Progenitor cell of endocrine pancreas (in vitro differentiated cells): ENCODE measurements around the gene CABLES2. TPM values are rescaled to one million over a fixed set of nuclear protein-coding genes. Genes with fewer than 3 reads are reported as not detected.
"Not testable (repeated sequence)": the region's sequence is repeated elsewhere in the genome, so short reads cannot be mapped to it uniquely, and the experiment has no call there.

Experiments used
- DNase-seq: peaks from one replicate; pipeline ENCODE4 v3.0.0; 2021; ENCODE audit warnings: low spot score; ENCODE audit not compliant: unreplicated experiment
- H3K27ac Mint-ChIP-seq: 2 replicates; pipeline ENCODE4 v1.8.0; 2021; ENCODE audit warnings: mild to moderate bottlenecking, moderate library complexity, mixed read lengths
- H3K27me3 Mint-ChIP-seq: 2 replicates; pipeline ENCODE4 v1.8.0; 2021; ENCODE audit warnings: mixed read lengths
- H3K36me3 Mint-ChIP-seq: 2 replicates; pipeline ENCODE4 v1.8.0; 2022; ENCODE audit warnings: mixed read lengths; ENCODE audit not compliant: insufficient read depth
- H3K4me1 Mint-ChIP-seq: 2 replicates; pipeline ENCODE4 v1.8.0; 2021; ENCODE audit warnings: low read depth, mixed read lengths
- H3K4me3 Mint-ChIP-seq: 2 replicates; pipeline ENCODE4 v1.8.0; 2021; ENCODE audit warnings: low read depth, mild to moderate bottlenecking, moderate library complexity, mixed read lengths
- H3K9me3 Mint-ChIP-seq: 2 replicates; pipeline ENCODE4 v1.8.0; 2021; ENCODE audit warnings: low read depth, mixed read lengths
- total RNA-seq: library from RNA; stranded (reverse); gene quantifications from 2 replicates; pipeline ENCODE4 v1.2.1, GENCODE V29; 2021
- TF ChIP-seq, protein P1 (sequence below): fragments of 200-600 bp; sonication (generic); IDR thresholded peaks from one replicate; pipeline ENCODE4 v1.5.0; 2021; ENCODE audit warnings: antibody characterized with exemption, mild to moderate bottlenecking; ENCODE audit not compliant: unreplicated experiment

CABLES2 gene
- total RNA-seq, 1 donor from 2014 or later, result 21.7 TPM

- Mint-ChIP-seq H3K27ac (peak overlapping the region; percentile 89), H3K27me3 (no peaks in the 10 kb centered on the region), H3K4me3 (no peak overlapping the region), H3K4me1 (peaks cover 19% of the 10 kb centered on the region), H3K9me3 (no peaks in the 10 kb centered on the region), H3K36me3 (peaks cover 4% of the 10 kb centered on the region)
- no peak for DNase-seq
- TF ChIP-seq, protein P1, sequence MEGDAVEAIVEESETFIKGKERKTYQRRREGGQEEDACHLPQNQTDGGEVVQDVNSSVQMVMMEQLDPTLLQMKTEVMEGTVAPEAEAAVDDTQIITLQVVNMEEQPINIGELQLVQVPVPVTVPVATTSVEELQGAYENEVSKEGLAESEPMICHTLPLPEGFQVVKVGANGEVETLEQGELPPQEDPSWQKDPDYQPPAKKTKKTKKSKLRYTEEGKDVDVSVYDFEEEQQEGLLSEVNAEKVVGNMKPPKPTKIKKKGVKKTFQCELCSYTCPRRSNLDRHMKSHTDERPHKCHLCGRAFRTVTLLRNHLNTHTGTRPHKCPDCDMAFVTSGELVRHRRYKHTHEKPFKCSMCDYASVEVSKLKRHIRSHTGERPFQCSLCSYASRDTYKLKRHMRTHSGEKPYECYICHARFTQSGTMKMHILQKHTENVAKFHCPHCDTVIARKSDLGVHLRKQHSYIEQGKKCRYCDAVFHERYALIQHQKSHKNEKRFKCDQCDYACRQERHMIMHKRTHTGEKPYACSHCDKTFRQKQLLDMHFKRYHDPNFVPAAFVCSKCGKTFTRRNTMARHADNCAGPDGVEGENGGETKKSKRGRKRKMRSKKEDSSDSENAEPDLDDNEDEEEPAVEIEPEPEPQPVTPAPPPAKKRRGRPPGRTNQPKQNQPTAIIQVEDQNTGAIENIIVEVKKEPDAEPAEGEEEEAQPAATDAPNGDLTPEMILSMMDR, result no peak
Observed at GRCh38 chr20:62374331-62375152, 32.5 kb downstream of the CABLES2 start.

- H3K36me3 Mint-ChIP-seq, H3K4me3 Mint-ChIP-seq, DNase-seq, H3K27me3 Mint-ChIP-seq, H3K27ac Mint-ChIP-seq, H3K9me3 Mint-ChIP-seq: not testable (repeated sequence)
- H3K4me1 Mint-ChIP-seq, result peaks cover 25% of the 10 kb centered on the region
Observed at GRCh38 chr20:62373631-62374179, 33.4 kb downstream of the CABLES2 start.

- Mint-ChIP-seq H3K4me1 (peaks cover 27% of the 10 kb centered on the region), H3K27ac (no peak overlapping the region), H3K27me3 (no peaks in the 10 kb centered on the region), H3K36me3 (peaks cover 4% of the 10 kb centered on the region), H3K4me3 (no peak overlapping the region), H3K9me3 (no peaks in the 10 kb centered on the region)
- DNase-seq, result no peak
- TF ChIP-seq, protein P1, result no peak
Observed at GRCh38 chr20:62372042-62372993, 34.8 kb downstream of the CABLES2 start.

- no peaks in the 10 kb centered on the region for H3K27me3 Mint-ChIP-seq
- DNase-seq, result no peak
- TF ChIP-seq, protein P1, result no peak
- no peak overlapping the region for H3K27ac Mint-ChIP-seq
- peaks cover 21% of the 10 kb centered on the region for H3K4me1 Mint-ChIP-seq
- no peak overlapping the region for H3K4me3 Mint-ChIP-seq
- H3K9me3 Mint-ChIP-seq, result no peaks in the 10 kb centered on the region
- H3K36me3 Mint-ChIP-seq, result peaks cover 2% of the 10 kb centered on the region
Observed at GRCh38 chr20:62371588-62372041, 35.5 kb downstream of the CABLES2 start.

DNA sequence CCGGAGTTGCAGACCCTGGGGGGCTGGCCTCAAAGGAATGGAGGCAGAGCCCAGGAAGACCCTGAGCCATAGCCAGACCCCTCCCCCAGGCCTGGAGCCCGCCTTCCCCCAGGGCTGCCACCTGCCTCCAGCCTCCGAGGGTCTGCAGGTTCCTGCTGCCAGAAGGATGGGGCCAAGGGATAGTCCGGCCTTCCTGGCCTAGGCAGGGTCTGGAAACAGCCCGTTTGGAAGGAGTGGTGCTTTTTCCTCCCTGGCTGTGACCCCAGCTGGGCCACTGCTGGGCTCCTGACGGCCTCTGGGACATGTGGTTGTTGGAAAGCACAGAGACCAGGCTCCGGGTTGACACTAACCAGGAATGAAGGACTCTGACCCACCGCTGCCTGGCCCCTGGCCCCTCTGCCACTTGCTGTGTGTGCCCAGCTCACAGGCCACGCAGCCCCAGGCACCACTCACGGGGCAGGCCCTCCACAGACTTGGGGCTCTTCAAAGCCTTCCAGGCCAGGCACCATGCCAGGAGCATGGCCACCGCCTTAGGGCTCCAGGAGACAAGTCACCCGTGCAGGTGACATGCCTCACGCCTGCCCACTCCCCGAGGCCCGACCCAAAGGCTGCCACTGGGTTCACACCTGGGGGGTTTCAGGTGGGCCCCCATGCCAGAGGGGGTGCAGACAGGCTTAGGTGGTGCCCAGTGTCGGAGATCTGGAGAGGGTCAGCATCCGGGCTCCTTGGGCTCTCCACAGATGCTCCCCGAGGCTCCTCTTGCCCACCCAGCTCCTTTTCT, 36.1 kb downstream of the CABLES2 start:
- no peaks in the 10 kb centered on the region for H3K9me3 Mint-ChIP-seq
- TF ChIP-seq, protein P1, result no peak
- H3K4me3 Mint-ChIP-seq, result no peak overlapping the region

More for the DNA sequence above, 36.1 kb downstream of the CABLES2 start:
- Mint-ChIP-seq H3K27me3 (no peaks in the 10 kb centered on the region), H3K27ac (no peak overlapping the region), H3K4me1 (peaks cover 18% of the 10 kb centered on the region), H3K36me3 (peaks cover 2% of the 10 kb centered on the region)
- DNase-seq, result no peak
